ENCODE measurements around the gene SERPINE2.

SERPINE2 gene

DNA sequence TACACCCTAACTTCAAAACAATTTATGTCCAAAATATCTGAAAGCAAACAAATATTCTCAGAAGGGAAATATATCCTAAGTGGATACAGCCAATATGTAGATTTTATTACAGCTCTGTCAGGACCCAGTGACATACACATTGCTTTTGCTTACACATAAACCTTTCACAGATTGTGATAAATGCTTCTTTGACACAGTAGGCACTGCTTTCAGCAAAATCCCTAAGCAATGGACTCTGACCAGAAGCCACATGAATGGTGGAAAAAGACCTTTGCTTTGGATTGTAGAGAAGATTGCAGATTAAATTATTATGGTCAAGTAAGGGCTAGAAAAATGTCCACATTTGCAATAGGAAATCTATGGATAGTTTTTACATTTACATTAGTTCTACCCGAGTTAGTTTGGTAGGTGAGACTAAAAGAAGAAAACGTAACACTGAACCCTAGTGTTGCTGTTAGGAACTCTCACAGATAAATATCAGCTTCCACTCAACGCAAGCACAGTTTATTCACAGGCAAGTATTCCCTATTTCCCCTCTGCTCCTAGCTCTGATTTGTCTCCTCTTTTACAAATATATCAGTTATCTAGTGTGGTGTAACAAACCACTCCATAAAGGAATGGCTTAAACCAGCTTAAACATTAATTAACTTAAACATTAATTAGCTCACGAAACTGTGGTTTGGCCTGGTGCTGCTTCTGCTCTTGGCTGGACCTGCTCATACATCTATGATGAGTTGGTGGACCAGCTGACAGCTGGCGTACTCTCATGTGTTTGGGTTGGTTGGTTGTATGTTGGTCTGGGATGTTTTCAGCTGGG, 23.6 kb upstream of the SERPINE2 start:
- H3K4me3 Mint-ChIP-seq, result no peak overlapping the region
- no peaks in the 10 kb centered on the region for H3K36me3 Mint-ChIP-seq (ENCODE audit: low read depth)
- H3K4me1 Mint-ChIP-seq, result peaks cover 1% of the 10 kb centered on the region
- no peak overlapping the region for H3K27ac Mint-ChIP-seq
- ATAC-seq, result no peak
- DNase-seq, result no peak
- no peaks in the 10 kb centered on the region for H3K9me3 Mint-ChIP-seq
- no peaks in the 10 kb centered on the region for H3K27me3 Mint-ChIP-seq

DNA sequence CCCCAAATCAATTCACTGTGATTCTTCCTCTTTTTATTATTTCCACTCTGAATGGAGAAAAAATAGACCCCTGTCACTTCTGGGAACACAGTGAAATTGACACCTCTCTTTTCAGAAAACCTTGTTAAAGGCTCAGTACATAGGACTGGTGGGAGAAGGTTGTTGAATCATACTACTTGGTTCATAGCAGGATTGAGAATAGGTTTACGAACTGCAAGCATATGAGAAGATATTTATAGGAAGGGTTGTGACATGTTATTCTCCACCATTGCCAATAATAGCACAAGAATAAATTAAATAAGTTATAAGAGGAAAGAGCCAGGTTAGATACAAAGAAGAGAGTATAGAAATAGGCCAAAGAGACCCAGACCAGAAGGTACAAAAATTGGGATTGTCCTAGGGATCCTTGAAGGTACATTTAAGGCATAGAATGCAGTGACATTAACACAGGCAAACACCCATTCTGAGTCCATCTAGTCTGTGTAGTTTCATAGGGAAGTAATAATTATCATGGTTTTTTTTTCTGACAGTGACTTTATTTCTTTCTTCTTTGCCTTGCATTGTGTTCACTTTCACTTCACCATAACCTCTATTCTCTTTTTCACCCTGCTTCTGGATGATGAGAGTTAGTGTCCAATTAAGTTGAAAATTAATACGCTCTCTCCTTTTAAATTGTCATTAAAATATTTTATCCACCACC, 21.8 kb upstream of the SERPINE2 start:
- ATAC-seq, result no peak
- H3K27ac Mint-ChIP-seq, result no peak overlapping the region

DNA sequence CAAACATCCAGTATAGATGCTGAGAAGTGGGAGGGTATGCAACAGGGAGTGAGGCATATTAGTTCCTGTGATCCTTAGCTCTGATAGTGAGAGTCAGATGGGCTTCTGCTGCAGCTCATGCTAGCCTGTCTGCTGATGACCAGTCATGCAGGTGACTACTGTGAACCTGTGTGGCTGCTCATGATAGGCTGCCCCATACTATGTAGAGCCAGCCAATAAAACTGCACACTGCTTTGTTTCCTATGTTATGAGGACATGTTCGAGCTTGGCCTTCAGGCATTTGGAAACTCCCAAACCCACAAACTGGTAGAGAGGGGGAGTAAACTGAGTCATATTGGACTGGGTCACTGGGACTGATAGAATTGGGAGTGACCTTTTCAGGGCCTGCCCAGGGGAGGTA, 20.1 kb upstream of the SERPINE2 start:
- no peak for ATAC-seq
- peaks cover 1% of the 10 kb centered on the region for H3K4me1 Mint-ChIP-seq
- peaks cover 8% of the 10 kb centered on the region for H3K9me3 Mint-ChIP-seq

More for the DNA sequence above, 21.8 kb upstream of the SERPINE2 start:
- Mint-ChIP-seq H3K27me3 (no peaks in the 10 kb centered on the region), H3K4me1 (peaks cover 1% of the 10 kb centered on the region), H3K4me3 (no peak overlapping the region), H3K9me3 (no peaks in the 10 kb centered on the region), H3K36me3 (ENCODE audit: low read depth) (no peaks in the 10 kb centered on the region)
- DNase-seq, result no peak

DNA sequence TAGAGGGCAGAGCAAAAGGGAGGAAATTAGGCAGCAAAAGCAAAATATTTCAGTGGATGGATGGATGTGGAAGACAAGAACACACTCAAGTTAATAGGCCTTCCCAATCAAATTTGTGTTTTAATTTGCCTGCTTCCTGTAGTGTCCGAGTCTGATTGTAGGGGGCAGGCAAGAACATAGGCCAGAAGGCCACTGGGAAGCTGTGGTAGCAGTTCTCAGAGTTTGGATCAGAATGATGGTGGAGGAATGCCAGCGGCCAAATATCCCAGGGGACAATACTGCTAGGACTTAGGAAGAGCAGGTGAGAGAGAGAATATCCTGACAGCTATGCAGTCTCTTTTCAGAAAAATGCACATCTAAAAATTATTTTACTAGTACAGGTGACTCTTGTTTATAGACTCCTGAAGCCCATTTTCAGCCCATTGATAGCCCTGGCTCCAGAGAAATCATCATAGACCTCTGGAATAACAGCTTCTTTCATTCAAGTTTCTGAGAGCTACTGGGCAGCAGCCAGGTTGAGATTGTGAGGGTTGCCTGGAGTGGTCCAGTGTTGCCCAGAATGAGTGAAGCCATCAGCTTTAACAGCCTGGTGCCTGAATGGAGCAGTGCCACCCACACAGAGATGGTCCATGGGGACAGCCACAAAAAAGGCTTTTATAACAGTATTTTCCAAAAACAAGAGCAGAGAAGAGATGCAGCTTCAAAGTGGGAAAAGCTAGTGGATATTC, 19.1 kb upstream of the SERPINE2 start:
- no peak for DNase-seq
- H3K36me3 Mint-ChIP-seq (ENCODE audit: low read depth), result no peaks in the 10 kb centered on the region
- no peaks in the 10 kb centered on the region for H3K27me3 Mint-ChIP-seq
- peaks cover 4% of the 10 kb centered on the region for H3K4me1 Mint-ChIP-seq
- H3K9me3 Mint-ChIP-seq, result peaks cover 8% of the 10 kb centered on the region
- no peak for ATAC-seq
- no peak overlapping the region for H3K4me3 Mint-ChIP-seq
- H3K27ac Mint-ChIP-seq, result no peak overlapping the region

More for the DNA sequence above, 20.1 kb upstream of the SERPINE2 start:
- no peaks in the 10 kb centered on the region for H3K36me3 Mint-ChIP-seq (ENCODE audit: low read depth)
- no peak overlapping the region for H3K27ac Mint-ChIP-seq
- no peak for DNase-seq
- no peak overlapping the region for H3K4me3 Mint-ChIP-seq
- H3K27me3 Mint-ChIP-seq, result no peaks in the 10 kb centered on the region

DNA sequence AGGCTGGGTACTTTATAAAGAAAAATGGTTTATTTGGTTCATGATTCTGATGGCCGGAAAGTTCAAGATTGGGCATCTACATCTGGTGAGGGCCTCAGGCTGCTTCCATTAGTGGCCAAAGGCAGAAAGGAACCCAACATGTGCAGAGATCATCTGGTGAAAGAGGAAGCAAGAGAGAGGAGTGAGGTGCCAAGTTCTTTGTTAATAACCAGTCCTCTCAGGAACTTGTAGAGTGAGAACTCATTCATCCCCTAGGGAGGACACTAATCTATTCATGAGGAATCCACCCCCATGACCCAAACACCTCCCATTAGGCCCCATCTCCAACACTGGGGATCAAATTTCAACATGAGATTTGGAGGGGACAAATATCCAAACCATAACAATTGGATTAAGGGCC, 17.8 kb upstream of the SERPINE2 start:
- Mint-ChIP-seq H3K4me1 (peaks cover 4% of the 10 kb centered on the region), H3K36me3 (ENCODE audit: low read depth) (no peaks in the 10 kb centered on the region), H3K27ac (no peak overlapping the region), H3K27me3 (peaks cover 5% of the 10 kb centered on the region), H3K9me3 (peaks cover 8% of the 10 kb centered on the region), H3K4me3 (no peak overlapping the region)
- ATAC-seq (no peak), DNase-seq (no peak)

DNA sequence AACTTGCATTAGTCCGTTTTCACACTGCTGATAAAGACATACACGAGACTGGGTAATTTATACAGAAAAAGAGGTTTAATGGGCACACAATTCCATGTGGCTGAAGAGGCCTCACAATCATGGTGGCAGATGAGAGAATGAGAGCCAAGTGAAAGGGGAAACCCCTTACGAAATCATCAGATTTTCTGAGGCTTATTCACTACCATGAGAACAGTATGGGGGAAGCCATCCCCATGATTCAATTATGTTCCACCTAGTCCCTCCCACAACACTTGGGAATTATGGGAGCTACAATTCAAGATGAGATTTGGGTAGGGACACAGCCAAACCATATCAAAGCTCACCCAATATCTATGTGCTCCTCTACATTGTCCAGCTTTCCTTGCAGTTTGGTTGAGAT, 16.0 kb upstream of the SERPINE2 start:
- peaks cover 8% of the 10 kb centered on the region for H3K9me3 Mint-ChIP-seq
- DNase-seq (no peak), ATAC-seq (no peak)
- H3K27me3 Mint-ChIP-seq, result peaks cover 18% of the 10 kb centered on the region
- no peak overlapping the region for H3K4me3 Mint-ChIP-seq
- H3K36me3 Mint-ChIP-seq (ENCODE audit: low read depth), result no peaks in the 10 kb centered on the region
- H3K4me1 Mint-ChIP-seq, result peaks cover 2% of the 10 kb centered on the region
- H3K27ac Mint-ChIP-seq, result no peak overlapping the region

DNA sequence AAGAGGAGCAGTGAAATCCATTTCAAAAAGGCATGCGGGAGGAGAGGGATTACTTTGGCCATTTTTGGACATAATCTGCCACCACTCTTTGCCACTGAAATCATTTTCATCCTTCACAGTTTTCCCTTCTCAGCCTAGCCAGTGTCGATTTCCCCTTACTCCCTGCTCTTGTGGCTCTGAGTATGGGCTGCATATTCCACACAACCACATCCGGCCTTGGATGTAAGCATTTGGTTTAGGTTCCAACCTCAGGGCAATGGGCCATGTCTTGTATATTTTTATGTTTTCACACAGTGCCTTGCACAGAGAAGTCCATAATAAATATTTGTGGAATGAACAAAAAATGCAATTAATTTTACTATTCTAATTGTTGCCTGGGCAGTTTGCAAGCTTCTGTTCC, 7.7 kb upstream of the SERPINE2 start:
- ATAC-seq (no peak), DNase-seq (no peak)
- H3K4me3 Mint-ChIP-seq, result no peak overlapping the region
- no peaks in the 10 kb centered on the region for H3K9me3 Mint-ChIP-seq
- H3K36me3 Mint-ChIP-seq (ENCODE audit: low read depth), result no peaks in the 10 kb centered on the region
- no peak overlapping the region for H3K27ac Mint-ChIP-seq
- H3K4me1 Mint-ChIP-seq, result no peaks in the 10 kb centered on the region
- H3K27me3 Mint-ChIP-seq, result peaks cover 45% of the 10 kb centered on the region

DNA sequence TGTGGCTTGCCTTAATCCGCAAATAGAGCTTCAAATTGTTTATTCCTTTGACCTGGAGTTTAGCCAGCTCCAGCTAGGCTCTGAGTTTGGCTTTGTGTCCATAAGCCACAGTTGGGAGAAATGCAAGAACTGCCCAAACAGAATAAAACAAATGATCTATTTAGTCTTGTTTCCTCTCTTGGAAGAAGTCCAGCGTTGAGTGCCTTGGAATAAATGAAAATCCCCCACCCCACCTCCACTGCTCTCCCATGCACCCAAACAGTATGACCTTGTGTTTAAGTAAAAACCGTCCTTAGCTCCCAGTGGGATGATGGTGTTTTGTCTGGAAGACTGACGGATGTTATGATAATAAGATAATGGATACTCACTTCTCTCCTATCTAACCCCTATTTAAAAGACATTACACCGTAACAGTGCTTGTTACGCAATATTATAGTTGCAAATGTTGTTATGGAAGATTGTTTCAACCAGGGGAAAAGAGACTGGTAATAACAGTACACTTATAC, 3.2 kb upstream of the SERPINE2 start:
- no peak for DNase-seq
- H3K4me3 Mint-ChIP-seq, result no peak overlapping the region
- peaks cover 16% of the 10 kb centered on the region for H3K4me1 Mint-ChIP-seq
- peaks cover 55% of the 10 kb centered on the region for H3K27me3 Mint-ChIP-seq
- no peak for ATAC-seq
- H3K9me3 Mint-ChIP-seq, result no peaks in the 10 kb centered on the region
- H3K27ac Mint-ChIP-seq, result no peak overlapping the region
- no peaks in the 10 kb centered on the region for H3K36me3 Mint-ChIP-seq (ENCODE audit: low read depth)

DNA sequence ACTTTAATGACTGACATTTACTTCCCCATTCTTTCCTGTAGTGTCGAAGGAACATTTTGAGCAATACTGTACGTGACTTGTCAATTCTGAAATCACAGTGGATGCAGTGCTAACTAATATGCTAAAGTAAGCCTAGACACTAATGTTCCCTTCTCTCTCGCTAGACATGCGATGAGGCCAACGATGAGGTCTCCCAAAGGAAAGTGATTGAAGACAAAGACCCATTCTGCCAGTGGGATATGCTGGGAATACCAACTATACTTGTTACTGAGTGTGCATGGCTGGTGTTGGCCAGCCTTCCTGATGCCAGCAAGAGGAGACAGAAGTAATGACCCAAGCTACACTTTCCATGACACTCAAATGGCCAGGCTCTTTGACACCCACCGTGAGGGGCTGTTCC, 2.5 kb upstream of the SERPINE2 start:
- no peak for ATAC-seq
- Mint-ChIP-seq H3K27me3 (peaks cover 59% of the 10 kb centered on the region), H3K9me3 (no peaks in the 10 kb centered on the region), H3K4me3 (no peak overlapping the region), H3K27ac (no peak overlapping the region), H3K4me1 (peaks cover 21% of the 10 kb centered on the region), H3K36me3 (ENCODE audit: low read depth) (no peaks in the 10 kb centered on the region)
- no peak for DNase-seq

DNA sequence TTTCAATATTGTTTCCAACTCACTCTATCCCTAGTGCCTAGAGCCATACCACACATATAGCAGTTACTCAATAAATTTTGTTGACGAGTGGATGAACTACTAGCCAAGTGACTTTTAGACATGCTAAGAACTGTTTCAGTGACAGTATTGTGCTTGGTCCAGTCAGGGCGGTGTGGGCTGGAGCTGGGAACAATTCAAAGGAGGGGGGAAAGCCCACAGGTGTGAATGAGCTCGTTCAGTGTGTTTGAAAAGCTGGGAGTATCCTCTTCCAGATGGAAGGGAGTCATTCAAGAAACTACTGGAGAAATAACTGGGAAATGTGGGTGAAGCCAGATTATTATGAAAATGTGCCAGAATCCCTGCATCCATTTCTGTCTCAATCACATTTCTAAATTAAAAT, 1.7 kb upstream of the SERPINE2 start:
- ATAC-seq (no peak), DNase-seq (no peak)
- Mint-ChIP-seq H3K27me3 (peaks cover 59% of the 10 kb centered on the region), H3K9me3 (no peaks in the 10 kb centered on the region), H3K4me3 (no peak overlapping the region), H3K36me3 (ENCODE audit: low read depth) (no peaks in the 10 kb centered on the region), H3K4me1 (peaks cover 25% of the 10 kb centered on the region), H3K27ac (no peak overlapping the region)

DNA sequence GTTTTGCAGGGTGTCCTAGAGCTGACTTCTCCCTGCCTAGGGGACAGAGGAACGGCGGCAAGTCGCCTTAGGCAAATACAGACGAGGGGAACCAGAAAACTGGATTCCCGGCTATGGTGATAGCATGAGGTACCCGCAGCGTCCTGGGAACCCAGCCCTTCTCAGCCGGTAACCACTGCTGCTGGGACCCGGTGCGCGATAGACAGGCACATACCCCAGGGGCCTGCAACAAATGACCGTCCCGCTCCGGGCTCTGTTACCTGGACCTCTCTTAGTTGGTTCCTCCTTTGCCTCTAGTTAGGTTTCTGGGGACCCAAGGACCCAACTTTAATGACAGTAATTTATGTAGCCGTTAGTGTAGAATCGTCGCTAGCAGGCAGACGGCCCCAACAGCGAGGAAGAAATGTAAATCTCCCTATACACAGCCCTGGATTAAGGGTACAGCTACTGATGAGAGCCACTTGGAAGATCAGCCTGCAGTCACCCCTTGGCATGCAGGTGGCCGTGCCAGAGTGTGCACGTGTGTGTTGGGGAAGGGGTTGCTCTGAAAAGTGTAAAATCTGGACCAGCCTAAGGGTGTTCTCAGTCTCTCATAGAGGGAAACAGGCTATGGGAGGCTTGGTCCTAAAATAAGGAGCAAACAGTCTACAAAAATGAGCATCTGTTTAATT, 819 bp upstream of the SERPINE2 start:
- Mint-ChIP-seq H3K4me1 (peaks cover 25% of the 10 kb centered on the region), H3K27me3 (peaks cover 57% of the 10 kb centered on the region), H3K9me3 (no peaks in the 10 kb centered on the region), H3K4me3 (peak overlapping the region; percentile 74), H3K36me3 (ENCODE audit: low read depth) (no peaks in the 10 kb centered on the region), H3K27ac (peak overlapping the region; percentile 34)
- ATAC-seq, result peak; percentile 23
- no peak for DNase-seq

DNA sequence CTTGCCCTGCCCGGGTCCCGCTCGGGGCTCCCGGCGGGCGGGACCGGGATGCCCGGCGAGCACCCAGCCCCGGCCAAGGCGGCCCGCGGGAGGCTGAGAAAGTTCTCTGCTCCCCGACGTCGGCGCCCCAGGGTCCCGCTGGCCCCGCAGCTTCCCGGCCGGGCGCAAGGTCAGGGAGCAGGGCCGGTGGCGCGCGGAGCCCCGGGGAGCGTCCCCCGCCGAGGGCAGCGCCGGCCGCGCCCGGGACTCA, 331 bp downstream of the SERPINE2 start:
- Mint-ChIP-seq H3K4me3 (peak overlapping the region; percentile 96), H3K27me3 (peaks cover 52% of the 10 kb centered on the region), H3K9me3 (no peaks in the 10 kb centered on the region), H3K36me3 (ENCODE audit: low read depth) (no peaks in the 10 kb centered on the region), H3K27ac (no peak overlapping the region), H3K4me1 (peaks cover 30% of the 10 kb centered on the region)
- peak; percentile 23 for ATAC-seq
- DNase-seq, result no peak

DNA sequence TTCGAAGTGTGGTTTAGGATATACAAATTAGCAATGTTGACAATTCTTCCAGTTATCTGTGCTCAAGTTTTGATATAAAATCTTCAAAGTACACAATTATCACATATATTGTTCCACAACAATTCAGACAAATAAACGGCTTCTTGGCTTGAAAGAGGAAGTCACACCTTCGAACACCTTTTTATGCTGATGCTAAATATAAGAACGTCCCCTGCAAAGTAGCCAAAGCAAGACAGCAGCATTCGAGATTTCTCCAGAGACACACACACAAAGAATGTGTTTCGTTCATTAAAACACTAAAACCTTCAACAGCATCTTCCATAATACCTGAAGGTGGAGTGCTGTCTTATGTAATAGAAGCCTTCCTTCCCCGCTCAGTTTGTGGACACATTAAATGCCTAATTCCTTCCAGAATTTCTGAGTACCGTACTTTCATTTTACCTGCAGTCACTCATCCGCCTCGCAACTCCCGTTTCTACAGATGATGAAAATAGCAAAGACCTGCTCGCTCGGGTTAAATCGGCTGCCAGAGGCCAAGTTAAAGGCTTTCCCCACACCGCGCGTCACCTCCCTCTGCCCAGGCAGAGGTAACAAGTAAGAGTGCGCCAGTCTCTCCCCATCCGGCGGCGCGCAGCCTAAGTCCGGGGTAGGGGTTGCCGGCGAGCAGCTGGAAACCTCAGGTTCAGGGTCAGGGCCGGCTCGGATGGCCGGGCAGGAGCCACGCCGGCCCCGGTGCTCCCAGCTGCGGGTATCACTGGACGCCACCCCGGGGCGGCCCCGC, 847 bp downstream of the SERPINE2 start:
- peak; percentile 62 for DNase-seq
- Mint-ChIP-seq H3K9me3 (no peaks in the 10 kb centered on the region), H3K4me1 (peaks cover 36% of the 10 kb centered on the region), H3K4me3 (peak overlapping the region; percentile 96), H3K27ac (peak overlapping the region; percentile 68), H3K36me3 (ENCODE audit: low read depth) (no peaks in the 10 kb centered on the region), H3K27me3 (peaks cover 48% of the 10 kb centered on the region)
- ATAC-seq, result peak; percentile 67
